ENCODE data around the gene ARHGAP10.
"Not testable (repeated sequence)": the region's sequence is repeated elsewhere in the genome, so short reads cannot be mapped to it uniquely, and the experiment has no call there.

The ARHGAP10 gene

GRCh38 chr4:148000038-148000437 lies 268.1 kb downstream of the ARHGAP10 start:
- not testable (repeated sequence) for DNase-seq

- DNase-seq, result peak; percentile 6
Measured at GRCh38 chr4:148004228-148004857, 272.5 kb downstream of the ARHGAP10 start.

- DNase-seq, result no peak
Measured at GRCh38 chr4:148006001-148006400, 274.1 kb downstream of the ARHGAP10 start.

GRCh38 chr4:148007314-148007760 lies 275.4 kb downstream of the ARHGAP10 start:
- no peak for DNase-seq

GRCh38 chr4:148007792-148008191 lies 275.9 kb downstream of the ARHGAP10 start:
- no peak for DNase-seq

- DNase-seq, result no peak
Measured at GRCh38 chr4:148015058-148015457, 283.2 kb downstream of the ARHGAP10 start.

GRCh38 chr4:148015468-148015867 lies 283.6 kb downstream of the ARHGAP10 start:
- DNase-seq, result no peak

- no peak for DNase-seq
Measured at GRCh38 chr4:148016063-148016637, 284.3 kb downstream of the ARHGAP10 start.

- DNase-seq, result no peak
Measured at GRCh38 chr4:148017801-148018200, 285.9 kb downstream of the ARHGAP10 start.

GRCh38 chr4:148021686-148022085 lies 289.8 kb downstream of the ARHGAP10 start:
- no peak for DNase-seq

GRCh38 chr4:148022975-148023374 lies 291.1 kb downstream of the ARHGAP10 start:
- DNase-seq, result no peak

- no peak for DNase-seq
Measured at GRCh38 chr4:148023512-148024181, 291.8 kb downstream of the ARHGAP10 start.

GRCh38 chr4:148025981-148026380 lies 294.1 kb downstream of the ARHGAP10 start:
- DNase-seq, result no peak

- no peak for DNase-seq
Measured at GRCh38 chr4:148027201-148027600, 295.3 kb downstream of the ARHGAP10 start.

GRCh38 chr4:148029781-148030180 lies 297.9 kb downstream of the ARHGAP10 start:
- no peak for DNase-seq

GRCh38 chr4:148030193-148030873 lies 298.4 kb downstream of the ARHGAP10 start:
- DNase-seq, result no peak

- DNase-seq, result no peak
Measured at GRCh38 chr4:148034813-148035212, 302.9 kb downstream of the ARHGAP10 start.

GRCh38 chr4:148041606-148042329 lies 309.9 kb downstream of the ARHGAP10 start:
- DNase-seq, result no peak

- no peak for DNase-seq
Measured at GRCh38 chr4:148044089-148044911, 312.4 kb downstream of the ARHGAP10 start.

GRCh38 chr4:148044912-148045352 lies 313.0 kb downstream of the ARHGAP10 start:
- peak; percentile 21 for DNase-seq

- DNase-seq, result no peak
Measured at GRCh38 chr4:148048598-148048997, 316.7 kb downstream of the ARHGAP10 start.

GRCh38 chr4:148051403-148051802 lies 319.5 kb downstream of the ARHGAP10 start:
- no peak for DNase-seq

All from CD4-positive, alpha-beta T cell treated with Interleukin-17A for 4 hours (primary cell).